Kidney (tissue), 14 donors: ENCODE data around the gene ZSWIM3. TPM values are rescaled to one million over a fixed set of nuclear protein-coding genes. Genes with fewer than 3 reads are reported as not detected.

Experiments
- DNase-seq, 5 donors: peaks; one replicate each; pipeline ENCODE4 v3.0.0-alpha.2; 2013 to 2020
- FAIRE-seq: peaks from 2 replicates; lab custom pipeline; 2012; peaks lifted over from hg19 to GRCh38; lab: Jason Lieb, UNC
- H3K27ac ChIP-seq, 2 donors: one replicate each; pipeline ENCODE4 v1.7.0; 2013; ENCODE audit warnings: low read depth in 2 of 2, low read length in 2 of 2, inconsistent platforms in 1 of 2
- H3K27me3 ChIP-seq: one replicate; pipeline ENCODE4 v1.7.1; 2013; ENCODE audit warnings: low read length, inconsistent platforms; ENCODE audit not compliant: control insufficient read depth, insufficient read depth
- H3K36me3 ChIP-seq, 3 donors: one replicate each; pipeline versions ENCODE4 v1.7.0 to v1.7.1; 2013; ENCODE audit warnings: low read length in 3 of 3, control low read depth in 1 of 3, inconsistent platforms in 1 of 3; ENCODE audit not compliant: insufficient read depth in 3 of 3, control insufficient read depth in 2 of 3
- H3K4me1 ChIP-seq, 3 donors: one replicate each; pipeline versions ENCODE4 v1.7.0 to v1.7.1; 2013; ENCODE audit warnings: low read length in 3 of 3, inconsistent platforms in 1 of 3, low read depth in 1 of 3; ENCODE audit not compliant: control insufficient read depth in 2 of 3, insufficient read depth in 2 of 3
- H3K4me3 ChIP-seq, 3 donors: one replicate each; pipeline versions ENCODE4 v1.7.0 to v1.8.1; 2013; ENCODE audit warnings: low read length in 3 of 3, control low read depth in 1 of 3, inconsistent platforms in 1 of 3
- H3K9ac ChIP-seq, 3 donors: one replicate each; pipeline versions ENCODE4 v1.7.0 to v1.7.1; 2013; ENCODE audit warnings: low read length in 3 of 3, control low read depth in 1 of 3, inconsistent platforms in 1 of 3
- H3K9me3 ChIP-seq, 3 donors: one replicate each; pipeline versions ENCODE4 v1.7.0 to v1.7.1; 2013; ENCODE audit warnings: low read length in 3 of 3, control low read depth in 1 of 3, inconsistent platforms in 1 of 3; ENCODE audit not compliant: control insufficient read depth in 2 of 3, insufficient read depth in 1 of 3
- CTCF ChIP-seq: IDR thresholded peaks from 3 replicates; pipeline ENCODE4 v1.5.1; 2012; ENCODE audit warnings: mild to moderate bottlenecking, moderate library complexity, borderline replicate concordance; ENCODE audit not compliant: insufficient read depth; ENCODE audit errors: extremely low read depth
- intact Hi-C: fragments of 100-400 bp; cut with DNase I; formaldehyde crosslinking; loops from one replicate; pipeline ENCODE4 v1.11.1; 2022
- polyA plus RNA-seq: library from polyadenylated mRNA; stranded (reverse); fragments of 350-450 nt; fragmentation: Illumina TruSeq; extraction: RNeasy Lipid Tissue Mini Kit (QIAGEN cat#74804); gene quantifications from one replicate; pipeline ENCODE4 v1.2.3, GENCODE V29; 2014; ENCODE audit warnings: low read depth, low replicate concordance; ENCODE audit not compliant: insufficient read depth
- total RNA-seq: library from RNA; stranded (reverse); fragmentation: NEBNext Ultra II Directional; extraction: Animal tissue kit (Norgen Biotek cat#: 25700); gene quantifications from one replicate; pipeline ENCODE4 v1.2.1, GENCODE V29; 2021
- donor health status: control.
- donor health status: control.
- donor health status: control.
- donor health status: control.
- donor health status: control.
- donor health status: DM: yes; HTN: yes; CAD: no.
- donor health status: Normal renal cell carcinoma (clear cell type).

ZSWIM3 gene
- total and polyA plus RNA-seq, 2 donors from 2014 or later: 2.6 to 3.2 TPM

- Histone ChIP-seq H3K9me3 (no peaks in the 10 kb centered on the region), H3K27me3 (no peaks in the 10 kb centered on the region), H3K36me3 (no peaks in the 10 kb centered on the region), H3K9ac (peak overlapping the region; percentile 29 to 57 (median 55)), H3K4me1 (peaks cover 0 to 8% (median 0%) of the 10 kb centered on the region in 3 donors), H3K4me3 (peak overlapping the region; percentile 62 to 70 (median 67)), H3K27ac (peak overlapping the region; percentile 80 to 89)
- no peak for TF ChIP-seq CTCF
- DNase-seq (peak; percentile 98 to 99 (median 99)), FAIRE-seq (peak; percentile 54)
- intact Hi-C loops: no loop called here
These were observed 53.5 kb downstream of the ZSWIM3 start for GRCh38 chr20:45910670-45911485.

GRCh38 chr20:45911486-45912343 lies 54.3 kb downstream of the ZSWIM3 start, which contains the start of gene PLTP:
TSS of gene PLTP (minus strand) at chr20:45912155. CDS start at chr20:45911452, 703 bp downstream.
- no peak for TF ChIP-seq CTCF
- no peaks in the 10 kb centered on the region for H3K9me3 ChIP-seq
- peak within 1 kb of the TSS; percentile 80 to 89 for H3K27ac ChIP-seq
- H3K9ac ChIP-seq: peak within 1 kb of the TSS; percentile 29 to 57 (median 55)
- no peaks in the 10 kb centered on the region for H3K36me3 ChIP-seq
- H3K4me3 ChIP-seq: peak within 1 kb of the TSS; percentile 62 to 70 (median 67)
- intact Hi-C loops: no loop called here
- DNase-seq: peak; percentile 80 to 95 (median 91)
- H3K27me3 ChIP-seq: no peaks in the 10 kb centered on the region
- no peak for FAIRE-seq
- H3K4me1 ChIP-seq: peaks cover 0 to 8% (median 0%) of the 10 kb centered on the region in 3 donors

- peaks cover 0 to 8% (median 0%) of the 10 kb centered on the region in 3 donors for H3K4me1 ChIP-seq
- intact Hi-C loops: no loop called here
- H3K9me3 ChIP-seq: no peaks in the 10 kb centered on the region
- TF ChIP-seq CTCF: no peak
- H3K9ac ChIP-seq: no peak overlapping the region
- peak overlapping the region in 2 of 3 donors; percentile 33 to 67 for H3K4me3 ChIP-seq
- no peak for DNase-seq
- H3K27ac ChIP-seq: no peak overlapping the region
- no peaks in the 10 kb centered on the region for H3K36me3 ChIP-seq
- no peak for FAIRE-seq
- no peaks in the 10 kb centered on the region for H3K27me3 ChIP-seq
These were observed 54.9 kb downstream of the ZSWIM3 start for GRCh38 chr20:45912344-45912682.
